Naive thymus-derived CD4-positive, alpha-beta T cell (primary cell): ENCODE data around the gene GRIK2. TPM values are rescaled to one million over a fixed set of nuclear protein-coding genes. Genes with fewer than 3 reads are reported as not detected.

Experiments used
- ATAC-seq: fragments of 150-1000 bp; cut with Tn5 transposase; 2 replicates; pipeline ENCODE4 v1.10.0; 2021; ENCODE audit warnings: mild to moderate bottlenecking, moderate library complexity
- CTCF ChIA-PET: fragments of 350-600 bp; sonication (Branson Sonifier 250); formaldehyde crosslinking; loops from one replicate; lab custom pipeline; 2021; ENCODE audit warnings: antibody characterized with exemption; lab: Charles Lee
- POLR2A ChIA-PET: fragments of 350-600 bp; sonication (Branson Sonifier 250); formaldehyde crosslinking; loops from one replicate; lab custom pipeline; 2021; ENCODE audit warnings: antibody characterized with exemption, inconsistent platforms; lab: Charles Lee
- DNase-seq, 9 donors: peaks; one replicate each; pipeline versions ENCODE4 v3.0.0 to v3.0.0-alpha.2; 2020 to 2022; ENCODE audit warnings: mixed read lengths in 1 of 9
- H3K27ac ChIP-seq: one replicate; pipeline ENCODE4 v1.7.0; 2013; ENCODE audit warnings: mild to moderate bottlenecking, low read depth, low read length, moderate library complexity
- H3K27me3 ChIP-seq, 2 donors: one replicate each; pipeline ENCODE4 v1.7.0; 2013; ENCODE audit warnings: low read length in 2 of 2, mild to moderate bottlenecking in 2 of 2, moderate library complexity in 2 of 2; ENCODE audit not compliant: control insufficient read depth in 2 of 2, insufficient read depth in 2 of 2
- H3K36me3 ChIP-seq, 3 experiments: 1 replicate in 2 of 3; 2 replicates in 1 of 3; pipeline ENCODE4 v1.7.0; 2013; ENCODE audit warnings: low read length in 3 of 3, mild to moderate bottlenecking in 3 of 3, moderate library complexity in 1 of 3; ENCODE audit not compliant: insufficient read depth in 3 of 3, control insufficient read depth in 2 of 3
- H3K4me1 ChIP-seq, 2 donors: one replicate each; pipeline ENCODE4 v1.7.0; 2013; ENCODE audit warnings: low read length in 2 of 2, mild to moderate bottlenecking in 2 of 2, moderate library complexity in 1 of 2; ENCODE audit not compliant: control insufficient read depth in 2 of 2, insufficient read depth in 2 of 2
- H3K4me3 ChIP-seq: 2 replicates; pipeline ENCODE4 v1.7.0; 2013; ENCODE audit warnings: mild to moderate bottlenecking, low read length
- H3K9me3 ChIP-seq, 3 experiments: 1 replicate in 2 of 3; 2 replicates in 1 of 3; pipeline ENCODE4 v1.7.0; 2013; ENCODE audit warnings: low read length in 3 of 3; ENCODE audit not compliant: control insufficient read depth in 2 of 3
- H3K27ac Mint-ChIP-seq, 9 donors: one replicate each; pipeline ENCODE4 v1.8.0; 2020 to 2022; ENCODE audit warnings: mixed read lengths in 9 of 9, mild to moderate bottlenecking in 8 of 9, moderate library complexity in 5 of 9, inconsistent platforms in 2 of 9
- H3K27me3 Mint-ChIP-seq, 5 donors: one replicate each; pipeline ENCODE4 v1.8.0; 2021 to 2022; ENCODE audit warnings: mixed read lengths in 5 of 5, mild to moderate bottlenecking in 1 of 5
- H3K36me3 Mint-ChIP-seq, 5 donors: one replicate each; pipeline ENCODE4 v1.8.0; 2020 to 2022; ENCODE audit warnings: mixed read lengths in 5 of 5, mild to moderate bottlenecking in 3 of 5, inconsistent platforms in 1 of 5
- H3K4me1 Mint-ChIP-seq, 7 donors: one replicate each; pipeline ENCODE4 v1.8.0; 2020 to 2022; ENCODE audit warnings: mixed read lengths in 7 of 7, mild to moderate bottlenecking in 3 of 7, inconsistent platforms in 1 of 7
- H3K4me3 Mint-ChIP-seq, 10 donors: one replicate each; pipeline ENCODE4 v1.8.0; 2020 to 2022; ENCODE audit warnings: mild to moderate bottlenecking in 10 of 10, mixed read lengths in 10 of 10, moderate library complexity in 6 of 10, inconsistent platforms in 2 of 10
- H3K9me3 Mint-ChIP-seq, 11 donors: one replicate each; pipeline ENCODE4 v1.8.0; 2020 to 2022; ENCODE audit warnings: mixed read lengths in 11 of 11, mild to moderate bottlenecking in 4 of 11, inconsistent platforms in 1 of 11, moderate library complexity in 1 of 11
- intact Hi-C, 2 donors: fragments of 100-400 bp; cut with micrococcal nuclease; formaldehyde crosslinking; loops; one replicate each; pipeline ENCODE4 v1.15.1; 2023
- polyA plus RNA-seq, 2 donors: library from polyadenylated mRNA; unstranded; fragments of 300-500 nt; fragmentation: Illumina TruSeq; gene quantifications; one replicate each; pipeline ENCODE4 v1.2.3, GENCODE V29; 2021
- total RNA-seq, 6 experiments: library from RNA in 5 of 6; stranded (reverse) in 5 of 6; gene quantifications; 1 replicate in 5 of 6; 2 replicates in 1 of 6; pipeline ENCODE4 v1.2.3 and lab custom pipeline; 2021 to 2026

GRIK2 gene
- total and polyA plus RNA-seq, 7 experiments from 2014 or later = 0.16 to 0.22 TPM; not detected in 5

- no peaks in the 10 kb centered on the region for H3K4me1 ChIP-seq
- H3K27me3 Mint-ChIP-seq = no peaks in the 10 kb centered on the region
- no peaks in the 10 kb centered on the region for H3K36me3 ChIP-seq
- no peaks in the 10 kb centered on the region for H3K27me3 ChIP-seq
- no peaks in the 10 kb centered on the region for H3K36me3 Mint-ChIP-seq
- POLR2A ChIA-PET = no interaction called here
- H3K9me3 ChIP-seq = no peaks in the 10 kb centered on the region
- peaks cover 0 to 23% (median 0%) of the 10 kb centered on the region in 11 donors for H3K9me3 Mint-ChIP-seq
- DNase-seq = no peak
- no peaks in the 10 kb centered on the region for H3K4me1 Mint-ChIP-seq
- CTCF ChIA-PET = no interaction called here
- no peak for ATAC-seq
- no peak overlapping the region for H3K27ac Mint-ChIP-seq
- intact Hi-C loops = no loop called here
- H3K4me3 ChIP-seq = no peak overlapping the region
- H3K4me3 Mint-ChIP-seq = no peak overlapping the region
- no peak overlapping the region for H3K27ac ChIP-seq
These were observed 36.3 kb downstream of the GRIK2 start for GRCh38 chr6:101429845-101430244.

- Mint-ChIP-seq H3K4me3 (no peak overlapping the region), H3K27me3 (no peaks in the 10 kb centered on the region), H3K9me3 (peaks cover 0 to 14% (median 0%) of the 10 kb centered on the region in 11 donors), H3K36me3 (no peaks in the 10 kb centered on the region), H3K27ac (no peak overlapping the region), H3K4me1 (no peaks in the 10 kb centered on the region)
- Histone ChIP-seq H3K36me3 (no peaks in the 10 kb centered on the region), H3K4me1 (no peaks in the 10 kb centered on the region), H3K9me3 (no peaks in the 10 kb centered on the region), H3K27me3 (no peaks in the 10 kb centered on the region), H3K4me3 (no peak overlapping the region), H3K27ac (no peak overlapping the region)
- CTCF ChIA-PET = no interaction called here
- ATAC-seq (no peak), DNase-seq (no peak)
- POLR2A ChIA-PET = no interaction called here
- intact Hi-C loops = no loop called here
These were observed 39.6 kb downstream of the GRIK2 start for GRCh38 chr6:101433141-101433540.

GRCh38 chr6:101434601-101435000 is 41.1 kb downstream of the GRIK2 start:
- Mint-ChIP-seq H3K36me3 (no peaks in the 10 kb centered on the region), H3K4me3 (no peak overlapping the region), H3K9me3 (peaks cover 0 to 14% (median 0%) of the 10 kb centered on the region in 11 donors), H3K27ac (no peak overlapping the region), H3K4me1 (no peaks in the 10 kb centered on the region), H3K27me3 (no peaks in the 10 kb centered on the region)
- Histone ChIP-seq H3K27me3 (no peaks in the 10 kb centered on the region), H3K4me3 (no peak overlapping the region), H3K9me3 (no peaks in the 10 kb centered on the region), H3K36me3 (no peaks in the 10 kb centered on the region), H3K27ac (no peak overlapping the region), H3K4me1 (no peaks in the 10 kb centered on the region)
- ChIA-PET CTCF (no interaction called here), POLR2A (no interaction called here)
- ATAC-seq (no peak), DNase-seq (no peak)
- intact Hi-C loops = no loop called here

DNA sequence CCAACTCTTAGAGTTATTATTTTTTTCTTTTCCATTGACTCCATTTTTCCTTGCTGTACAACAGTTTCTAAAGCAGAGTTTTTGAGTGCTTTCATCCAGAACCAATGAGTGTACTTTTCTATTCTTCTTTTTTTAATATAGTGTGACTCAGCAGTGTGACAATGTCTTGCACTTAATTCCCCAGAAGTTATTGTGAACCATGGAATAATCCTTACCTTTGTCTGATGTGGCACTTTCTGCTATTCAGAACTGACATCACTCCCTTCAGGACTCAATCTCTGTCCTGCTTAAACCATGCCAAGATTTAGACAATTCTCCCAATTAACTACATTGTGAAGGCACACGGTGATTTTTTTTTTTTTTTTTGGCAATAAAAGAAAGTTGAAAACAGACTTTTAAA is 41.5 kb downstream of the GRIK2 start:
- H3K9me3 Mint-ChIP-seq = peaks cover 0 to 17% (median 0%) of the 10 kb centered on the region in 11 donors
- Histone ChIP-seq H3K4me3 (no peak overlapping the region), H3K4me1 (no peaks in the 10 kb centered on the region), H3K36me3 (no peaks in the 10 kb centered on the region), H3K27ac (no peak overlapping the region), H3K27me3 (no peaks in the 10 kb centered on the region), H3K9me3 (no peaks in the 10 kb centered on the region)
- no peak overlapping the region for H3K27ac Mint-ChIP-seq
- DNase-seq = no peak
- H3K36me3 Mint-ChIP-seq = no peaks in the 10 kb centered on the region
- intact Hi-C loops = no loop called here
- H3K4me1 Mint-ChIP-seq = no peaks in the 10 kb centered on the region
- H3K27me3 Mint-ChIP-seq = no peaks in the 10 kb centered on the region
- ATAC-seq = no peak
- ChIA-PET POLR2A (no interaction called here), CTCF (no interaction called here)
- no peak overlapping the region for H3K4me3 Mint-ChIP-seq

DNA sequence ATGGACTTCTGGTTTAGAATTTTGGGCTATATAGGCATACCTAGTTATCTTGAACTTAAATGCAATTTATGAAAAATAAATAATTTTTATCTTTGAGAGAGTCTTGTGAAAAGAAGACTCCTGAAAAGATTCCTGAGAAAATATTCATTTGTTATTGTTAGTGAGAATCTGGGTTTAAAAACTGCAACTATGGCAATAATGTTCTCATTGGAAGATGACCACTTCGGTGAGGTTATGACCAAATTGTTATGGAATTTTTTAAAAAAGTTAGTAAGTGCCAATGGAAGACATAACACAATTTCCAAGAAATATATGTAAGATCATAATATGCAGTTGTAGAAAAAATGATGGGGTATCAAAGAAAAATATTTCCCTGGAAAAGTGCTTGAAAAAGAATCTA is 46.3 kb downstream of the GRIK2 start:
- Mint-ChIP-seq H3K27me3 (no peaks in the 10 kb centered on the region), H3K36me3 (no peaks in the 10 kb centered on the region), H3K4me1 (no peaks in the 10 kb centered on the region), H3K4me3 (no peak overlapping the region), H3K9me3 (peaks cover 0 to 13% (median 1%) of the 10 kb centered on the region in 11 donors), H3K27ac (no peak overlapping the region)
- no peaks in the 10 kb centered on the region for H3K36me3 ChIP-seq
- H3K4me1 ChIP-seq = no peaks in the 10 kb centered on the region
- intact Hi-C loops = no loop called here
- no peak overlapping the region for H3K4me3 ChIP-seq
- POLR2A ChIA-PET = interaction anchor here (0.5 kb wide), 1 partner anchor 964 kb away, joined by 9 read pairs; no protein-coding TSS in a partner anchor
- CTCF ChIA-PET = no interaction called here
- DNase-seq (no peak), ATAC-seq (no peak)
- no peak overlapping the region for H3K27ac ChIP-seq
- H3K27me3 ChIP-seq = no peaks in the 10 kb centered on the region
- H3K9me3 ChIP-seq = no peaks in the 10 kb centered on the region

DNA sequence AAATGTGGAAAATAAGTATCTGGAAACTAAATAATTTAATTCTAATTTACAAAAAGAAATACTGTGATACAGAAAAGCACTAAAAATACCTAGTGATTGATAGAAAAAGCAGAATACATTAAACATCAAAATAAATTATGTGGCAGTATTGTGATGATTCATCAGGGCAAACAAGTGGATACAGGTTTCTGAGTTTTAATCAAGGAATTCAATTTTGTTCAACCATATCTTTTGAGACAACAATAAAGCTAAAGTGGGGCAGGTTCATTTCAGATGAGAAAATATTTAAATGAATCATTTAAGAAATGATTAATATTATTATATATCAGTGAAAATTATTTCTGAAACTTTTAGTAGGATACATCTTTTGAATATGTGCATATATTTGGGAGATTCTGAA is 49.8 kb downstream of the GRIK2 start:
- Mint-ChIP-seq H3K27ac (no peak overlapping the region), H3K9me3 (peaks cover 0 to 17% (median 0%) of the 10 kb centered on the region in 11 donors), H3K4me3 (no peak overlapping the region), H3K27me3 (no peaks in the 10 kb centered on the region), H3K36me3 (no peaks in the 10 kb centered on the region), H3K4me1 (no peaks in the 10 kb centered on the region)
- Histone ChIP-seq H3K27me3 (no peaks in the 10 kb centered on the region), H3K27ac (no peak overlapping the region), H3K4me3 (no peak overlapping the region), H3K4me1 (no peaks in the 10 kb centered on the region), H3K36me3 (no peaks in the 10 kb centered on the region), H3K9me3 (no peaks in the 10 kb centered on the region)
- CTCF ChIA-PET = no interaction called here
- DNase-seq (no peak), ATAC-seq (no peak)
- POLR2A ChIA-PET = no interaction called here
- intact Hi-C loops = no loop called here

- Mint-ChIP-seq H3K4me3 (no peak overlapping the region), H3K36me3 (no peaks in the 10 kb centered on the region), H3K27me3 (no peaks in the 10 kb centered on the region), H3K4me1 (no peaks in the 10 kb centered on the region), H3K9me3 (peaks cover 0 to 17% (median 0%) of the 10 kb centered on the region in 11 donors), H3K27ac (no peak overlapping the region)
- intact Hi-C loops = no loop called here
- Histone ChIP-seq H3K27ac (no peak overlapping the region), H3K4me3 (no peak overlapping the region), H3K9me3 (no peaks in the 10 kb centered on the region), H3K36me3 (no peaks in the 10 kb centered on the region), H3K4me1 (no peaks in the 10 kb centered on the region), H3K27me3 (no peaks in the 10 kb centered on the region)
- POLR2A ChIA-PET = no interaction called here
- no peak for ATAC-seq
- no peak for DNase-seq
- CTCF ChIA-PET = no interaction called here
These were observed 51.2 kb downstream of the GRIK2 start for GRCh38 chr6:101444717-101445116.
